Measurements from ENCODE around the gene C16orf74. TPM values are rescaled to one million over a fixed set of nuclear protein-coding genes. Genes with fewer than 3 reads are reported as not detected.

The C16orf74 gene
- polyA plus RNA-seq, 1 donor (not counting 4 experiments of a cell fraction or from before 2014, with no cell fraction given), result 35.3 TPM

GRCh38 chr16:85757341-85757822 lies 6.5 kb upstream of the C16orf74 start:
- DNase-seq (ENCODE audit: low read depth, low spot score) (no peak), FAIRE-seq (peak; percentile 89)
- Histone ChIP-seq H3K27me3 (ENCODE audit: control insufficient read depth, extremely low read depth, insufficient read depth, low read length) (no peaks in the 10 kb centered on the region), H3K36me3 (ENCODE audit: control insufficient read depth in 2 of 2, extremely low read depth in 1 of 2, insufficient read depth in 2 of 2, low read length in 2 of 2) (no peaks in the 10 kb centered on the region), H3K9me3 (ENCODE audit: control insufficient read depth, low read depth, low read length) (no peaks in the 10 kb centered on the region), H3K9ac (ENCODE audit: control insufficient read depth, extremely low read depth, insufficient read depth, low read length) (no peak overlapping the region), H3K4me3 (ENCODE audit: control insufficient read depth in 2 of 3, extremely low read depth in 1 of 3, insufficient read depth in 2 of 3, low read depth in 1 of 3, low read length in 3 of 3) (no peak overlapping the region), H3K27ac (ENCODE audit: control insufficient read depth, insufficient read depth, low read length) (no peak overlapping the region), H4K20me1 (ENCODE audit: control insufficient read depth, extremely low read depth, insufficient read depth, low read length) (no peaks in the 10 kb centered on the region), H3K79me2 (ENCODE audit: control insufficient read depth, insufficient read depth, low read length) (no peaks in the 10 kb centered on the region), H3K4me1 (ENCODE audit: control insufficient read depth, extremely low read depth, insufficient read depth, low read length) (peaks cover 38% of the 10 kb centered on the region), H3K4me2 (ENCODE audit: control insufficient read depth, extremely low read depth, insufficient read depth, low read depth, low read length) (peak overlapping the region; percentile 29), H3K9me1 (ENCODE audit: control insufficient read depth, extremely low read depth, insufficient read depth, low read length) (no peaks in the 10 kb centered on the region), H2AFZ (ENCODE audit: control insufficient read depth, low read length) (no peak overlapping the region)
- TF ChIP-seq CTCF (optimal IDR thresholded peaks at IDR 0.05 in 1 of 3, IDR thresholded peaks at IDR 0.05 in 1 of 3, conservative IDR thresholded peaks at IDR 0.05 in 1 of 3; ENCODE audit: extremely low read depth in 1 of 3, insufficient read depth in 2 of 3, low read length in 3 of 3), result no peak
- no peak for TF ChIP-seq EZH2 (IDR thresholded peaks at IDR 0.05; ENCODE audit: low read length)
- dilution Hi-C loops (cut with MboI; ENCODE audit: extremely low pct_ligation_motif_present, low sequenced_read_pairs), result no loop called here

GRCh38 chr16:85755929-85756768 lies 5.3 kb upstream of the C16orf74 start:
- Histone ChIP-seq H2AFZ (ENCODE audit: control insufficient read depth, low read length) (no peak overlapping the region), H3K27ac (ENCODE audit: control insufficient read depth, insufficient read depth, low read length) (no peak overlapping the region), H3K79me2 (ENCODE audit: control insufficient read depth, insufficient read depth, low read length) (no peaks in the 10 kb centered on the region), H3K4me1 (ENCODE audit: control insufficient read depth, extremely low read depth, insufficient read depth, low read length) (peaks cover 50% of the 10 kb centered on the region), H3K4me3 (ENCODE audit: control insufficient read depth in 2 of 3, extremely low read depth in 1 of 3, insufficient read depth in 2 of 3, low read depth in 1 of 3, low read length in 3 of 3) (no peak overlapping the region), H3K27me3 (ENCODE audit: control insufficient read depth, extremely low read depth, insufficient read depth, low read length) (no peaks in the 10 kb centered on the region), H3K36me3 (ENCODE audit: control insufficient read depth in 2 of 2, extremely low read depth in 1 of 2, insufficient read depth in 2 of 2, low read length in 2 of 2) (no peaks in the 10 kb centered on the region), H3K4me2 (ENCODE audit: control insufficient read depth, extremely low read depth, insufficient read depth, low read depth, low read length) (no peak overlapping the region), H4K20me1 (ENCODE audit: control insufficient read depth, extremely low read depth, insufficient read depth, low read length) (no peaks in the 10 kb centered on the region), H3K9ac (ENCODE audit: control insufficient read depth, extremely low read depth, insufficient read depth, low read length) (no peak overlapping the region), H3K9me3 (ENCODE audit: control insufficient read depth, low read depth, low read length) (no peaks in the 10 kb centered on the region), H3K9me1 (ENCODE audit: control insufficient read depth, extremely low read depth, insufficient read depth, low read length) (no peaks in the 10 kb centered on the region)
- FAIRE-seq (no peak), DNase-seq (ENCODE audit: low read depth, low spot score) (no peak)
- no peak for TF ChIP-seq EZH2 (IDR thresholded peaks at IDR 0.05; ENCODE audit: low read length)
- TF ChIP-seq CTCF (optimal IDR thresholded peaks at IDR 0.05 in 1 of 3, IDR thresholded peaks at IDR 0.05 in 1 of 3, conservative IDR thresholded peaks at IDR 0.05 in 1 of 3; ENCODE audit: extremely low read depth in 1 of 3, insufficient read depth in 2 of 3, low read length in 3 of 3), result no peak
- dilution Hi-C loops (cut with MboI; ENCODE audit: extremely low pct_ligation_motif_present, low sequenced_read_pairs), result no loop called here

Measured in keratinocyte (primary cell).